Measurements from ENCODE around the gene PABPC1L2A. TPM values are rescaled to one million over a fixed set of nuclear protein-coding genes. Genes with fewer than 3 reads are reported as not detected.
"Not testable (repeated sequence)": the region's sequence is repeated elsewhere in the genome, so short reads cannot be mapped to it uniquely, and the experiment has no call there.

Gene PABPC1L2A
- total and polyA plus RNA-seq, 2 experiments from 2014 or later, result 0.26 to 1.0 TPM

DNA sequence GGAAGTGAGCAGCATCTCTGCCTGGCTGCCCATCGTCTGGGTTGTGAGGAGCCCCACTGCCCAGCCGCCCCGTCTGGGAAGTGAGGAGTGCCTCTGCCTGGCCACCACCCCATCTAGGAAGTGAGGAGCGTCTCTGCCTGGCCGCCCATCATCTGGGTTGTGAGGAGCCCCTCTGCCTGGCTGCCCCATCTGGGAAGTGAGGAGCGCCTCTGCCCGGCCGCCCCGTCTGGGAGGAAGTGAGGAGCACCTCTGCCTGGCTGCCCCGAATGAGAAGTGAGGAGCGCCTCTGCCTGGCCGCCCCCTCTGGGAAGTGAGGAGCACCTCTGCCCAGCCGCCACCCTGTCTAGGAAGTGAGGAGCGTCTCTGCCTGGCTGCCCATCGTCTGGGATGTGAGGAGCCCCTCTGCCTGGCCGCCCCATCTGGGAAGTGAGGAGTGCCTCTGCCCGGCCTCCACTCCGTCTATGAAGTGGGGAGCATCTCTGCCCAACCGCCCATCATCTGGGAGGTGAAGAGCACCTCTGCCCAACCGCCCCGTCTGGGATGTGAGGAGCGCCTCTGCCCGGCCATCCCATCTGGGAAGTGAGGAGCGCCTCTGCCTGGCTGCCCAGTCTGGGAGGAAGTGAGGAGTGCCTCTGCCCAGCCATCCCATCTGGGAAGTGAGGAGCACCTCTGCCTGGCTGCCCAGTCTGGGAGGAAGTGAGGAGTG lies 11.4 kb downstream of the PABPC1L2A start:
- not testable (repeated sequence) for H3K4me1 ChIP-seq (ENCODE audit: insufficient read depth); H3K4me1 Mint-ChIP-seq; H3F3A ChIP-seq (replicated peaks; ENCODE audit: low read depth); H3K27ac ChIP-seq (ENCODE audit: low read depth); H3K4me2 ChIP-seq; H3K36me3 Mint-ChIP-seq (ENCODE audit: low read depth); H4K20me1 ChIP-seq (replicated peaks; ENCODE audit: insufficient read depth); H3K4me3 ChIP-seq; H3K27me3 ChIP-seq (ENCODE audit: insufficient read depth); H3K36me3 ChIP-seq (ENCODE audit: insufficient read depth); H3K27ac Mint-ChIP-seq; ATAC-seq; H2AFZ ChIP-seq; H3K4me3 Mint-ChIP-seq; H3K27me3 Mint-ChIP-seq (ENCODE audit: insufficient read depth, low read depth, poor library complexity); DNase-seq (ENCODE audit: low spot score); H3K9me2 ChIP-seq (ENCODE audit: insufficient read depth); H3K79me2 ChIP-seq (replicated peaks; ENCODE audit: insufficient read depth)
- peaks cover 28% of the 10 kb centered on the region for H3K9me3 Mint-ChIP-seq

- no peak for DNase-seq (ENCODE audit: low spot score)
- Mint-ChIP-seq H3K4me3 (no peak overlapping the region), H3K27ac (no peak overlapping the region), H3K4me1 (peaks cover 19% of the 10 kb centered on the region), H3K27me3 (ENCODE audit: insufficient read depth, low read depth, poor library complexity) (no peaks in the 10 kb centered on the region), H3K9me3 (peaks cover 18% of the 10 kb centered on the region), H3K36me3 (ENCODE audit: low read depth) (peaks cover 8% of the 10 kb centered on the region; the same call in 1 of the 3 replicates)
- H3K27me3 ChIP-seq (ENCODE audit: insufficient read depth), result no peaks in the 10 kb centered on the region
- ATAC-seq, result no peak
- no peak overlapping the region for H3K27ac ChIP-seq (ENCODE audit: low read depth)
- H3K4me1 ChIP-seq (ENCODE audit: insufficient read depth), result peaks cover 9% of the 10 kb centered on the region; the same call in 1 of the 2 replicates
- no peak overlapping the region for H2AFZ ChIP-seq
- H3K36me3 ChIP-seq (ENCODE audit: insufficient read depth), result no peaks in the 10 kb centered on the region
- no peaks in the 10 kb centered on the region for H3K9me2 ChIP-seq (ENCODE audit: insufficient read depth)
- no peak overlapping the region for H3K4me3 ChIP-seq
- H3F3A ChIP-seq (replicated peaks; ENCODE audit: low read depth), result no peaks in the 10 kb centered on the region
- H3K79me2 ChIP-seq (replicated peaks; ENCODE audit: insufficient read depth), result no peaks in the 10 kb centered on the region
- H4K20me1 ChIP-seq (replicated peaks; ENCODE audit: insufficient read depth), result no peaks in the 10 kb centered on the region
- no peak overlapping the region for H3K4me2 ChIP-seq
- TF ChIP-seq ZNF114 (CRISPR knock-in tag; IDR thresholded peaks at IDR 0.05) (no peak), STAT1 (IDR thresholded peaks at IDR 0.05; ENCODE audit: unreplicated experiment) (no peak), POLR2AphosphoS5 (IDR thresholded peaks at IDR 0.05; ENCODE audit: low read depth) (no peak), CTCF (conservative IDR thresholded peaks at IDR 0.05; ENCODE audit: low read depth in 2 of 2) (no peak), CREB1 (CRISPR knock-in tag; IDR thresholded peaks at IDR 0.05; ENCODE audit: low read depth) (no peak), NANOG (IDR thresholded peaks at IDR 0.05; ENCODE audit: borderline replicate concordance) (no peak), EZH2phosphoT487 (IDR thresholded peaks at IDR 0.05; ENCODE audit: unreplicated experiment) (no peak), ZNF331 (CRISPR knock-in tag; IDR thresholded peaks at IDR 0.05; ENCODE audit: low read depth) (no peak), EZH2 (IDR thresholded peaks at IDR 0.05; ENCODE audit: low read depth, unreplicated experiment) (no peak)
- TF ChIP-seq, protein P1, sequence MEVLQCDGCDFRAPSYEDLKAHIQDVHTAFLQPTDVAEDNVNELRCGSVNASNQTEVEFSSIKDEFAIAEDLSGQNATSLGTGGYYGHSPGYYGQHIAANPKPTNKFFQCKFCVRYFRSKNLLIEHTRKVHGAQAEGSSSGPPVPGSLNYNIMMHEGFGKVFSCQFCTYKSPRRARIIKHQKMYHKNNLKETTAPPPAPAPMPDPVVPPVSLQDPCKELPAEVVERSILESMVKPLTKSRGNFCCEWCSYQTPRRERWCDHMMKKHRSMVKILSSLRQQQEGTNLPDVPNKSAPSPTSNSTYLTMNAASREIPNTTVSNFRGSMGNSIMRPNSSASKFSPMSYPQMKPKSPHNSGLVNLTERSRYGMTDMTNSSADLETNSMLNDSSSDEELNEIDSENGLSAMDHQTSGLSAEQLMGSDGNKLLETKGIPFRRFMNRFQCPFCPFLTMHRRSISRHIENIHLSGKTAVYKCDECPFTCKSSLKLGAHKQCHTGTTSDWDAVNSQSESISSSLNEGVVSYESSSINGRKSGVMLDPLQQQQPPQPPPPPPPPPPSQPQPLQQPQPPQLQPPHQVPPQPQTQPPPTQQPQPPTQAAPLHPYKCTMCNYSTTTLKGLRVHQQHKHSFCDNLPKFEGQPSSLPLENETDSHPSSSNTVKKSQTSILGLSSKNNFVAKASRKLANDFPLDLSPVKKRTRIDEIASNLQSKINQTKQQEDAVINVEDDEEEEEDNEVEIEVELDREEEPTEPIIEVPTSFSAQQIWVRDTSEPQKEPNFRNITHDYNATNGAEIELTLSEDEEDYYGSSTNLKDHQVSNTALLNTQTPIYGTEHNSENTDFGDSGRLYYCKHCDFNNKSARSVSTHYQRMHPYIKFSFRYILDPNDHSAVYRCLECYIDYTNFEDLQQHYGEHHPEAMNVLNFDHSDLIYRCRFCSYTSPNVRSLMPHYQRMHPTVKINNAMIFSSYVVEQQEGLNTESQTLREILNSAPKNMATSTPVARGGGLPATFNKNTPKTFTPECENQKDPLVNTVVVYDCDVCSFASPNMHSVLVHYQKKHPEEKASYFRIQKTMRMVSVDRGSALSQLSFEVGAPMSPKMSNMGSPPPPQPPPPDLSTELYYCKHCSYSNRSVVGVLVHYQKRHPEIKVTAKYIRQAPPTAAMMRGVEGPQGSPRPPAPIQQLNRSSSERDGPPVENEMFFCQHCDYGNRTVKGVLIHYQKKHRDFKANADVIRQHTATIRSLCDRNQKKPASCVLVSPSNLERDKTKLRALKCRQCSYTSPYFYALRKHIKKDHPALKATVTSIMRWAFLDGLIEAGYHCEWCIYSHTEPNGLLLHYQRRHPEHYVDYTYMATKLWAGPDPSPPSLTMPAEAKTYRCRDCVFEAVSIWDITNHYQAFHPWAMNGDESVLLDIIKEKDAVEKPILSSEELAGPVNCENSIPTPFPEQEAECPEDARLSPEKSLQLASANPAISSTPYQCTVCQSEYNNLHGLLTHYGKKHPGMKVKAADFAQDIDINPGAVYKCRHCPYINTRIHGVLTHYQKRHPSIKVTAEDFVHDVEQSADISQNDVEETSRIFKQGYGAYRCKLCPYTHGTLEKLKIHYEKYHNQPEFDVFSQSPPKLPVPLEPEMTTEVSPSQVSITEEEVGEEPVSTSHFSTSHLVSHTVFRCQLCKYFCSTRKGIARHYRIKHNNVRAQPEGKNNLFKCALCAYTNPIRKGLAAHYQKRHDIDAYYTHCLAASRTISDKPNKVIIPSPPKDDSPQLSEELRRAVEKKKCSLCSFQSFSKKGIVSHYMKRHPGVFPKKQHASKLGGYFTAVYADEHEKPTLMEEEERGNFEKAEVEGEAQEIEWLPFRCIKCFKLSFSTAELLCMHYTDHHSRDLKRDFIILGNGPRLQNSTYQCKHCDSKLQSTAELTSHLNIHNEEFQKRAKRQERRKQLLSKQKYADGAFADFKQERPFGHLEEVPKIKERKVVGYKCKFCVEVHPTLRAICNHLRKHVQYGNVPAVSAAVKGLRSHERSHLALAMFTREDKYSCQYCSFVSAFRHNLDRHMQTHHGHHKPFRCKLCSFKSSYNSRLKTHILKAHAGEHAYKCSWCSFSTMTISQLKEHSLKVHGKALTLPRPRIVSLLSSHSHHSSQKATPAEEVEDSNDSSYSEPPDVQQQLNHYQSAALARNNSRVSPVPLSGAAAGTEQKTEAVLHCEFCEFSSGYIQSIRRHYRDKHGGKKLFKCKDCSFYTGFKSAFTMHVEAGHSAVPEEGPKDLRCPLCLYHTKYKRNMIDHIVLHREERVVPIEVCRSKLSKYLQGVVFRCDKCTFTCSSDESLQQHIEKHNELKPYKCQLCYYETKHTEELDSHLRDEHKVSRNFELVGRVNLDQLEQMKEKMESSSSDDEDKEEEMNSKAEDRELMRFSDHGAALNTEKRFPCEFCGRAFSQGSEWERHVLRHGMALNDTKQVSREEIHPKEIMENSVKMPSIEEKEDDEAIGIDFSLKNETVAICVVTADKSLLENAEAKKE (CRISPR knock-in tag; IDR thresholded peaks at IDR 0.05), result no peak
Observed at GRCh38 chrX:73028876-73029275, 50.4 kb downstream of the PABPC1L2A start.

Data from GM23338 (cell line).